Activated gamma-delta T cell treated with anti-CD3 and anti-CD28 coated beads, Interleukin-2, amount 50 U/mL, for 16 hours (primary cell): Measurements from ENCODE around the gene MOGAT2.
"Not testable (repeated sequence)": the region's sequence is repeated elsewhere in the genome, so short reads cannot be mapped to it uniquely, and the experiment has no call there.

Experiments
- DNase-seq: peaks from one replicate; pipeline ENCODE4 v3.0.0-alpha.2; 2020; ENCODE audit warnings: low read depth

MOGAT2 gene

GRCh38 chr11:75719340-75720239, 2.0 kb downstream of the MOGAT2 start:
- DNase-seq, result no peak

- DNase-seq, result no peak
These were observed 3.0 kb downstream of the MOGAT2 start for GRCh38 chr11:75720639-75721038.

DNA sequence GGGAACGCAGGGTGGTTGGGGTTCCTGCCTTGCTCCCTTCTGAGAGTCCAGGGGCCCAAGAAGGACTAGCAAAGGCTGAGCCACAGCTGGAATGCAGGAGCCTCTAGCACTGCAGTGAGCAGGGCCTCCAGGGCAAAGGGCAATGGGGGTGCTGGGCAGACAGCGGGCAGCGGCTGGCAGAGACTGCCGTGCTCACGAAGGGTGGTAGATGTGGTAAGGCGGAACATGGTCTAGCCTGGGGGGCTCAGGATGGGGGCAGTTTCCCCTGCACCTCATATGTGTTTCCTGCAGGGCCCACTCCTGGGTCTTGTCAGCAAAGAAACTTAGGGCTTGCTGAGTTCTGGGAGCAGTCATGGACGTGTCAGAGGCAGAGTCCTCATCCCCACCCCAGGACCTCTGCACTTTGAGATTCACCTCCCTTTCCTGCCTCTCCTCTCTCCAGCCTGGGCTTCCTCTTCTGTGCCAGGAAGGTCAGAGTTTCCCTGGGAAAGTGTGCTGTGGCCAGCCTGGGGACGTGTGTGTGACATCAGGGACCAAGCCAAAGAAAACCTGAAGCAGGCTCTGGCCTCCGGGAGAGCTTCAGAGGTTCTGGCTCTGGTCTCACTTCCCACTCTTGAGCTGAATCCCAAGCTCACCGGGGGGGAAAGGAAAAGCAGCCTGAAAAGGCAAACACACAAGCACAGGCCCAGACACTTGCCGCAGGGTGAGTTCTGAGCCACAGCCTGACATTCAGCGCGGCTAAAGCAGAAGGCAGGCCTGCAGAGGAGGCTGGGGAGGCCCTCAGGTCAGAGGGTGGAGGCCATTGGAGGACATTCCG, 4.4 kb downstream of the MOGAT2 start:
- DNase-seq, result no peak

DNA sequence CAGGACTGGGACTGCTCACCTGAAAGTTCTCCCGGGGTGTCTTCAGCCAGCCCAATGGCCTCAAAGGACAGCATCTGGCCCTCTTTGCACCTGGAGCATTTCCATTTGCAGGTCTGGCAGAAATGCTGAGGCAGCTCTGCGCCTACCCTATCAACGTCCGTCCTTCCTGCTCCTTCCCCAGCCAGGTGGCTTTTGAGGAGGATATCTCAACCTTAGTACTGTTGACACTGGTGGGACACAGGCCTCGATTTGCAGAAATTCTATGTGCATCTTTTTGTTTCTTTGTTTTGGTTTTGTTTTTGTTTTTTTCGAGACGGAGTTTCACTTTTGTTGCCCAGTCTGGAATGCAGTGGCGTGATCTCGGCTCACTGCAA, 5.0 kb downstream of the MOGAT2 start:
- no peak for DNase-seq

DNA sequence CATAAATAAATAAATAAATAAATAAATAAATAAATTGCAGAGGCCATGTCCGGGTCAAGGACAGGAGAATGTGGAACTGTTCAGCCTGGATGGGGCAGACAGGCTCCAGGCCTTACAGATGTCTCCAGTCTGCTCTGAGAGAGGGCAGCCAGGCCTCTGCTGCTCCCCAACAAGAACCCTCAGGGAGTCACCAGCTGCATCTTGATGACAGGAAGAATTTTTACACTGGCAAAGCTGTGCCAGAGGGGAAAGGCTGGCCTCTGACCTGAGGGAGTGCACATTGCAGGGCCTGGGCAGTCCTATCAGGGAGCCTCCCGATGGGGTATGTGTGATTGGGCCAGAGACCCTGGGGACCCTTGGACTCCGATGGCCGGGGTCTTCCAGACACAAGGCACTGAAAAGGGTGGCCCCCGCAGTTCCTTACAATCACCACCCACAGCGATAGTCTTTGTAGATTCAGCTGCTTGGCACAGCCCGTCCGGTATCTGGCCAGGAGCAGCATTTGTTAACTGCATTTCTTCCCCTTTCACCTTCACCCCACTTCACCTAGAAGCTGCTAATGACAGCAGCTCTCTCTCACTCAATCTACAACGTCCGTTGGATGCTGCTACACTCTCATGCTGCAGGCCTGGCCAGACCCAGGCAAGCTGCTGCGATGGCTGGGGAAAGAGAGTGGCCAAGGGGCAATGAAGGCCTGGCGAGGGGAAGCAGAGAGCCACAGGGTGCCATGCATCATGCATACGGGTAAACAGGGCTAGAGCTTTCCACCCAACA, 8.1 kb downstream of the MOGAT2 start:
- DNase-seq, result no peak

- DNase-seq, result no peak
These were observed 11.4 kb downstream of the MOGAT2 start for GRCh38 chr11:75728992-75729391.

DNA sequence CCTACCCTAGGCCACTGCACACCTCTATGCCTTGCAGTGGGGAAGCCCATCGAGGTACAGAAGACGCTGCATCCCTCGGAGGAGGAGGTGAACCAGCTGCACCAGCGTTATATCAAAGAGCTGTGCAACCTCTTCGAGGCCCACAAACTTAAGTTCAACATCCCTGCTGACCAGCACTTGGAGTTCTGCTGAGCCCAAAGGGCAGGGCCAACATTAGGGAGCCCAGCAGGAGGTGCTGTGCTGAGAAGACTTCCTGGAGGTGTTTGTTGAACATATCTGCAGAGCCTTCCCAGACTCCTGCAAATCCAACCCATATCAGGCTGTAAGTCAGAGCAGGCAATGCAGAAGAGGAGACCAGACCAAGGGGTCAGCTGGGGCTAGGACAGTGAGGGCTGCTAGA, 13.5 kb downstream of the MOGAT2 start:
- no peak for DNase-seq

DNA sequence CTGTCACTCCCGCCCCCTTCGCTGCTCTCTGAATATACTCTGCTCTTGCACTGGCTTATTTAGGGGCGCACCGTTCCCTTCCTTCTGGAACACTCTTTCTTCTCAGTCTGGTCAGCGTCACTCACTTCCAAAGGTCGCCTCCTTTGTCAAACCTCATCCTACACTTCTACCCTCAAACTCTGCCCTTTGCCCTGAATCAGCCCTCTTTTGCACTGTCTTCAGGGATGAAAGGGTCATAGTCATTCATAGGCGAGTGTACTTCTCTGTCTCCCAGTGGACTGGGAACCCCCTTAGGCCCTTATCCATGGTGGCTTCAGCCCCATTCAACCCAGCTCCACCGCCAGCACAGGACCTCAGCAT, 15.4 kb downstream of the MOGAT2 start:
- no peak for DNase-seq

DNA sequence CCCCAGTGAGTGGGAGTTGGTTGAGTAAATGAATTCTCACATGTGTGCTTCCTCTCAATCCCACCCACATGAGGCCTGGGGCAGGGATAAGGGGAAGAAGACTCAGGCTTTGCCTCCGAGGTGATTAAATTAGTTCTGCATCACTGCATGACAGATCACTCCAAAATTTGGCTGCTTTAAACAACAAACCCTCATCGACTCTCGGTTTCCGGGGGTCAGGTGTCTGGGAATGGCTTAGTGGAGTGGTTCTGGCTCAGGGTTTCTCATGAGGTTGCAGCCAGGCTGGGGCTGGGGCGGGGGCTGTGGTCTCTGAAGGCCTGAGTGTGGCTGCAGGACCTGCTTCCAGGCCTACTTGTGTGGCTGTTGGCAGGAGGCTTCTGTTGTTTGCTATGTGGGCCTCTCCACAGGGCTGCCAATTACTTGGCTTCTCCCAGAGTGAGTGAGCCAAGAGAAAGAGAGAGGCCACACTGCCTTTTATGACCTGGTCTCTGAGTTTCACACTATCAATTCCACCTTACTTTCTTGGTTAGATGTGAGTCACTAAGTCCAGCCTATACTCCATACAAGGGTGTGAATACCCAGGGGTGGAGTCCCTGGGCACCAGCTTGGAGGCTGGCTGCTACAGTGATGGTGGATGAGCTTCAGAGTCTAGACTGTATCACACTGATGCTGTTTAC, 15.9 kb downstream of the MOGAT2 start:
- no peak for DNase-seq

DNA sequence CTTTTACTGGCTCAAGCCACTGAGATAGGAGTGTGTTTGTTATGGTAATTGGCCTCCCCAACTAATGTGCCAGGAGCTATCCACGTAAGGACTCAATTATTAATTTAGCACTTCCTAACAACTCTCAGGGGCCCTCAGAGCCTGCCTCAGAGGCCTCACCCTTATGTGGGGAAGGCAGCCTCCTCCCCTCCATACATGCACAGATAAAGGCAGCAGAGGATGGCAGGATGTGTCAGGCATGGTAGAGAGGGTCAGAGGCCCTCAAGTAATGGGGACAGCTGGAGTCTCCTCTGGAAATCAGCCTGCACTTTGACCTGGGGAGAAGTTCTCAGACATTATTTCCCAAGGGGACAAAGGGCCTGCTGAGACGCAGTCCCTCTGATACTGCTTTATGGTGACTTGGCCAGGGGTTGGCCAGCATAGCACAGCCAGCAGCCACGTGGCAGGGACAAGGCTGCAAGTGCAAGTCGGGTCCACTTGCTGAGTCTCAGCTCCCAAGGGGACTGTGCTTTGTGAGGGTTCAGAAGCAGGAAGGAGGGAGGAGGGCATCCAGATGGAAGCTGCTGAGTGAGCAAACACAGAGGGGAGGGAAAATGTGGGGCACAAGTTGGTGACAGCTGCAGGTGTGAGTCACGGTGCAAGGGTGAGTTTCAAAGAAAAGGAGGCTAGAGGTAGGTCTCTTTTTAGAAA, 17.0 kb downstream of the MOGAT2 start:
- no peak for DNase-seq

GRCh38 chr11:75735181-75735845, 17.7 kb downstream of the MOGAT2 start:
- no peak for DNase-seq

- no peak for DNase-seq
These were observed 19.7 kb downstream of the MOGAT2 start for GRCh38 chr11:75737314-75737713.

- DNase-seq, result no peak
These were observed 23.0 kb downstream of the MOGAT2 start for GRCh38 chr11:75740681-75741080.

DNA sequence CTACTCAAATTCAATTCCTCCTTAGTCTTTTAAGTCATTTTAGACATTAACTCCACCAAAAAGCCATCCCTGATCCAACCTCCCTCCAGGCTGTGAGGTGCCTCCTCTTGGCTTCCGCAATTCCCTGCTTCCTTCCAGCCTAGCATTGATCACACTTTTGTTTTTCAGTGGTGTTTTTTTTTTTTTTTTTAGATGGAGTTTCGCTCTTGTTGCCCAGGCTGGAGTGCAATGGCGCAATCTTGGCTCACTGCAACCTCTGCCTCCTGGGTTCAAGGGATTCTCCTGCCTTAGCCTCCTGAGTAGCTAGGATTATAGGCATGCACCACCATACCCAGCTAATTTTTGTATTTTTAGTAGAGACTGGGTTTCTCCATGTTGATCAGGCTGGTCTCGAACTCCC, 25.5 kb downstream of the MOGAT2 start:
- DNase-seq, result not testable (repeated sequence)

DNA sequence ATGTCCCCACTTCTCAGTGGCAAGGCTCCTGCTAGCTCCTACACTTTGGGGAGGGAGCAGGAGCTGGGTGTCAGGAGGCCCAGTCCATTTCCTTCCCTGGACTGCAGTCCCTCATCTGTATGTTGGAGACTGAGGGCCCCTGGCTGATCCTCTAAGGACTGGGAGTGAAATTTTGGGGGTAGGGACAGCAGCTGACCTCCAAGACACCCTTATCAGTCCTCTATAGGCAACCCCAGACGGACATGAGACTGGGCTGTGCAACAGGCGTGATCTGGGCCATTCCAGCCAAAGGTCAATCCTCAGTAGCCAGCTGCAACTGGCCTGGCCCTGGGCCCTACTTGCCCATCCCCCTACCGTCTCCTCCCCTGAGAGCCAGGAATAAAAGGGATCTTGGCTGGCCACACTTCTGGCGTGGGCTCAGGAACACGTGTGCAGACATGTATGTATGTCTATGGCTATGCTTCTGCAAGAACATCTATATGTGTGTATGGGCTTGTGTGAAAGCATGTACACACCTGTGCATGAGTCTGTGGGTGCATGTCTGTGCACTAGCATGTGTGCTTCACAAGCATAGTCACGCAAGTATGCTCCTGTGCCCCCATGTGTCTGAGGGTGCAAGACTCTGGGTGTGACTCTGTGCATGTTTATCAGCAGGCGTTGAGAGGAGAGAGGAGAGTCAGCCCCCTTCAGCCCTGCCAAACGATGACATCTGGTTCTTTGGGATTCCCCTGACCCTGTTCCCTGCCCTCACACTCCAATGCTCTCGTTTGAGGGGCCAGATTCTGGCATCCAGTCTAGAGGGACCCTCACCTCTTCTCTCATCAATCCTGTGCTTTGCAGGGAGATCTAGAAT, 26.3 kb downstream of the MOGAT2 start:
- DNase-seq, result no peak

- no peak for DNase-seq
These were observed 28.2 kb downstream of the MOGAT2 start for GRCh38 chr11:75745807-75746206.

GRCh38 chr11:75748729-75749273, 31.2 kb downstream of the MOGAT2 start:
- DNase-seq, result not testable (repeated sequence)

GRCh38 chr11:75754933-75755332, 37.3 kb downstream of the MOGAT2 start:
- DNase-seq, result not testable (repeated sequence)

DNA sequence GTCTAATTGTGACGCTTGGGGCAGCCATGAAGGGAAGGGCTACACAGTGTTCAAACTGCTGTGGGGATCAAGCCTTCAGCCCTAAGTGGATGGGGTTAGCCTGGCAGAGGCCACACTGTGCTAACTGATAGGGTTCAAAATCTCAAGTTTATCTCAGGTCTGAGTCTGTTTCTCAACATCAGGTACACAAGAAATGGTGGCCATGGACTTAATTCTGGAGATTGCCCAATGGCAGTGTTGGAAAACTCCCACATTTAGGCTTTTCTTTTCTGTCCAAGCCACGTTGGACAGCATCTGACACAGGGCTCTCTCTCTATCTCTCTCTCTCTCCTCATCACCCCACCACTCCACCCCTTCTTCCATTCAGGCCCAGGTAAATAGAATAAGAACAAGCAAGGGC, 40.0 kb downstream of the MOGAT2 start:
- no peak for DNase-seq

DNA sequence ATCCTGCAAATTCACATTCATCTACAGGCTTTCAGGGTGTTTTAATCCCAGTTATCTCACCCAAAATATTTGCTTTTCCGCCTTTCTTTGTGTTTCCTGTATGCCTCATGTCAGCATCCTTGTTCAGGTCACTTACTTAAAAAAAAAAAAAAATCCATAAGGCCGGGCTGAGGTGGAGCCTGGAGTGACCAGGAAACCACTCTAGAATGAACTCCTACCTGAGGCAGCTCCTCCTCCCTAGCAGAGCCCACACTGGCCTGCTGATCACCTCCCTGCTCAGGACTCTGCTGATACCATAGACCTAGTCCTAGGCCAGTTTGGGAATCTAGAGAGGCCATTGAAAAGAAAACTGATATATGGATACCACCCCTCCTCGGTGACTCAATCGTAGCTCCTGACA, 42.2 kb downstream of the MOGAT2 start:
- no peak for DNase-seq
